GM18861 (cell line): ENCODE data around the gene TSPAN10.

Experiments
- ATAC-seq: cut with Tn5 transposase; IDR thresholded peaks from one replicate; pipeline ENCODE4 v1.9.1; 2021; ENCODE audit not compliant: unreplicated experiment

Gene TSPAN10

DNA sequence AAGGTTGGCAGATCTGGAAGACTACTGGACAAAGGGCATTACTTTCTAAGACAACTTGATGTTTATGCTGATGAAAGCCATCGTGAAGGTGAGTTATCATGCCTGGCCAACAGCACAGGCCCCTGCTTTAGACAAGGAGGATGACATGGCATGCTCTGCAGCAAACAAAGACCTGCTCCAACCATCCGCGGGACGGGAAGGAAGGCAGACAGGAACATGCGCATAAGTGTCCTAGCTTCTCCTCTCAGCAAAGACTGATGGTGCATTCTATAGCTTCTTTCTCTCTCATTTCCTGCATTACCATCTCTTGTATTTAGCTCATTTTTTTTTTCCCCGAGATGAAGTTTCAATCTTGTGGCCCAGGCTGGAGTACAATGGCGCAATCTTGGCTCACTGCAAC lies 5.5 kb upstream of the TSPAN10 start:
- no peak for ATAC-seq

DNA sequence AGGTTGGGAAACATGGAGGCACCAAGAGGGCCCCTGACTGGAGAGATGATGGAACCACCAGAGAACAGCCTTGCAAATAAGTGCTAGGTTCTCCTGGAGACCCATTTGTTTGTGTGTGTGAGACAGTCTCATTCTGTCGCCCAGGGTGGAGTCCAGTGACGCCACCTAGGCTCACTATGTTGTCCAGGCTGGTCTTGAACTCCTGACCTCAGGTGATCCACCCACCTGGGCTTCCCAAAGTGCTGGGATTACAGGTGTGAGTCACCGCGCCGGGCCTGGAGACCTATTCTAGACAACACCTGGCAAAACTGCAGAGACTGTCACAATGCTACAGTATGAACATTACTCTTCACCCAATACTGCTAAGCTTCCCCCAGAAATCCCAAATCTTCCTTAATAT lies 1.6 kb upstream of the TSPAN10 start:
- no peak for ATAC-seq

GRCh38 chr17:81635973-81636504 lies 957 bp upstream of the TSPAN10 start:
- no peak for ATAC-seq

GRCh38 chr17:81638683-81639082 lies 1.7 kb downstream of the TSPAN10 start:
- ATAC-seq, result no peak

GRCh38 chr17:81640011-81640410 lies 3.0 kb downstream of the TSPAN10 start:
- no peak for ATAC-seq

DNA sequence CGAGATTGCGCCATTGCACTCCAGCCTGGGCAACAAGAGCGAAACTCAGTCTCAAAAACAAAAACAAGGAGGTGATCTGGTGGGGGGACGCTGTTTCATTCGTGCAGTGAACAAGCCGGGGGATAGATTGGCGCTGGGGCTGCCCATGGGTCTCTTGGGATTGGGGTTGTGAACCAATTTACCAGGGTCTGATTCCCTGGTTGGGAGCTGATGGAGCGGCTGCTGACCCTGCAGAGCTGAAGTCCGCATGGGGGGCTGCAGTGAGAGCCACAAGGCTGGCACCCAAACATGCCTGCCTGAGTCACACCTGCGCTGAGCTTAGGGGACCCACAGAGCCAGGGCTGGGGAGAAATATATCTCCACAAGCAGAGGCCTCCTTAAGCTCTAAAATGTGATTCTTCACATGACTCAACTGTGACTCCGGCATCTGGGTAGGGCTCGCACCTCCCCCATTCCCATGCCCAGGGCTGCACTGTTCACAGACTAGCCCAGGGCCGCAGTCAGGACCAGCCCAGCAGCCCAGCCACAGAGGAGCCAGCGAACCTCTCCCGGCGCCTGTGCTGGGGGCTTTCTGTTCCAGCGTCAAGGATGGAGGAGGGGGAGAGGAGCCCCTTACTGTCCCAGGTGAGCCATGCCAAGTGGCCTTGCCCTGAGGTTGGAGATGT lies 5.0 kb downstream of the TSPAN10 start:
- ATAC-seq, result no peak

DNA sequence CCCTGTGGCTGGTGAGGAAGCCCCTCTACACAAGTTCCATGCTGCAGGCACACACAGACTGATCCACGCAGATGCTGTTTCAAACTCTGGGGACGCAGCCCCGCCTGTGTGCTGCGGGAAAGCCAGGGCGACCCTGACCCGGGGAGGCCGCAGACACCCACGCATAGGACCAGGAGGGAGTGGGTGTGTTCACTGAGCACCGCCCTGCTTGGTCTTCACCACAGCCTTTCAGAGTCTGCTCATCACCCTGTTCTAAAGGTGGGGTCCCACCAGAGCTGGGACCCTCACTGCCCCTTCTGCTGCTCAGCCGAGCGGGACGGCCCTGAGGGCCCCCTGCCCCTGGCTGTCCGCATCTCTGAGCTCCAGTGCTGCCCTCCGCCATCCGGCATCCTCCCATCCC lies 7.5 kb downstream of the TSPAN10 start:
- no peak for ATAC-seq

DNA sequence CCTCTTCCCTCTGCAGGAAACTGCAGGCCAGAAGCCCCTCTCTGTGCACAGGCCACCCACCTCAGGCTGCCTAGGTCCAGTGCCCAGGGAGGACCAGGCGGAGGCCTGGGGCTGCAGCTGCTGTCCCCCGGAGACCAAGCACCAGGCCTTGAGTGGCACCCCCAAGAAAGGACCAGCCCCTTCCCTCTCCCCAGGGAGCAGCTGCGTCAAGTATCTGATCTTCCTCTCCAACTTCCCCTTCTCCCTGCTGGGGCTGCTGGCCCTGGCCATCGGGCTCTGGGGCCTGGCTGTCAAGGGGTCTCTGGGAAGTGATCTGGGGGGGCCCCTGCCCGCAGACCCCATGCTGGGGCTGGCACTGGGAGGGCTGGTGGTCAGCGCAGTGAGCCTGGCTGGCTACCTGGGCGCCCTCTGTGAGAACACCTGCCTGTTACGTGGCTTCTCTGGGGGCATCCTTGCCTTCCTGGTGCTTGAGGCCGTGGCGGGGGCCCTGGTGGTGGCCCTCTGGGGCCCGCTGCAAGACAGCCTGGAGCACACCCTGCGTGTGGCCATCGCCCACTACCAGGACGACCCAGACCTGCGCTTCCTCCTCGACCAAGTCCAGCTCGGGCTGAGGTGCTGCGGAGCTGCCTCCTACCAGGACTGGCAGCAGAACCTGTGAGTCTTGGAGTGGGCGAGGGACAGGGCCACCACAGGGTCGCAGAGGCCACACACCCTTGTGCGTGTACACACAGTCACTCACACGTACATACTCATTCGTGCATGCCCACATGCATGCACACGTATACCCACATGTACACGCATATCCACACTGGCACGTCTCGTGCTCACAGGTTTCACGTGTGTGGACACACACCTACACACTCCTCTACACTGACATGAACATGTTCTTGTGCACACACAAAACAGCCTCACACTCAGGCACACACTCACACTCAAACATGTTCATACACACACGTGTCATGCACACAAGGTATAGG lies 8.3 kb downstream of the TSPAN10 start:
- no peak for ATAC-seq

DNA sequence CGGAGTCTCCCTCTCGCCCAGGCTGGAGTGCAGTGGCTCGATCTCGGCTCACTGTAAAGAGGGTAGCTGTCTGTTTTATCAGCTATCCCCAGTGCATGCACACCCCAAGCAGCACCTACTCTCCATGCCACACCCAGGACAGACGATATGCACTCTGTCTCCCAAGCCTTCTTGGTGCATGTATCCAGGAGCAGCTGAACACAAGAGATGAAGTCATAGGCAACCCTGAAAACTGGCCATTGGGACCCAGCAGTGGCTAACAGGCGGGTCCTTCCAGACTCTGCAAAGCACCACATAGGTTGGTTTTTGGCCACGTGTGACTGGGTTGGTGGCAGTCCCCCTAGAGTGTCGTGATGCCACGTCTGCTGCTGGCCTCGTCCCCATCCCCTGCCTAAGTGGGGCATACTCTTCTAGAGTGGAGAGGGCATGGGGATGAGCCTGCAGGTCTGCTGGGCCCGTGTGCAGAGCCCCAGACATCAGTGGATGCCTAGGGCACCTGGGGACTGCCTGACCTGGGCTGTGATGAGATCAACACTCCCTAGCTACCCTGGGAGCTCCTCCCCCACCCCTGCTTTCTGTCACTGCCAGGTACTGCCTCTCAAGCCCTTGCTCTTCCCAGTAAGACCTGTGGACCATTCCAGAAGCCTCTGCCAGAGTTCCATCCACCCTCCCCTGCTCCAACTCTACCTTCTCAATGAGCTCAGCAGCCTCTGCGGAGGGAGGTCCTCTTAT lies 10.0 kb downstream of the TSPAN10 start:
- ATAC-seq, result no peak

GRCh38 chr17:81647640-81648012 lies 10.6 kb downstream of the TSPAN10 start:
- ATAC-seq, result no peak

DNA sequence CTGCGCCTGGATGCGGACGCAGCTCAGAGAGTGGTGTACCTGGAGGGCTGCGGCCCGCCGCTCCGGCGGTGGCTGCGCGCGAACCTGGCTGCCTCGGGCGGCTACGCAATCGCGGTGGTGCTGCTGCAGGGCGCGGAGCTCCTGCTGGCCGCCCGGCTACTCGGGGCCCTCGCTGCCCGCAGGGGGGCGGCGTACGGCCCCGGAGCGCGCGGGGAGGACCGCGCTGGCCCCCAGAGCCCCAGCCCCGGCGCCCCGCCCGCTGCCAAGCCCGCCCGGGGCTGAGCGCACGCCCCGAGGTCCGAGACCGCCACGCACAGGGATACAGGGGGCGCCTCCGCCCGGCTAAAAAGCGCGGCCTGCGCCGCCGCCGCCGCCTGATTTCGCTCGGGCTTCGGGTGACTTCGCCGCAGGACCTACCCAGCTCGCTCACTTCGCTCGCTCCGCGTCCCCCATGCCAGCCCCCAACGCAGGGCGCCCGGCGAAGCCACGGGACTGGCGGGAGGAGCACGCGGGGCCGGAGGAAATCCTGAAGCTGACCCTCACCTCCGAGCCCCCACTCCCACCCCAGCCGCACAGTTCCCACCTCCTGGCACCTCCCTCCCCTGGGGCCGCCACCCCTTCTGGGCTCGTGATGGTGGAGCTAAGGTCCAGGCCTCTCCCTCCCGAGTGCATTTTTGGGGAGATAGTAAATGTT lies 11.2 kb downstream of the TSPAN10 start:
- ATAC-seq, result no peak

- ATAC-seq, result no peak
Observed at GRCh38 chr17:81648707-81649085, 11.7 kb downstream of the TSPAN10 start.

DNA sequence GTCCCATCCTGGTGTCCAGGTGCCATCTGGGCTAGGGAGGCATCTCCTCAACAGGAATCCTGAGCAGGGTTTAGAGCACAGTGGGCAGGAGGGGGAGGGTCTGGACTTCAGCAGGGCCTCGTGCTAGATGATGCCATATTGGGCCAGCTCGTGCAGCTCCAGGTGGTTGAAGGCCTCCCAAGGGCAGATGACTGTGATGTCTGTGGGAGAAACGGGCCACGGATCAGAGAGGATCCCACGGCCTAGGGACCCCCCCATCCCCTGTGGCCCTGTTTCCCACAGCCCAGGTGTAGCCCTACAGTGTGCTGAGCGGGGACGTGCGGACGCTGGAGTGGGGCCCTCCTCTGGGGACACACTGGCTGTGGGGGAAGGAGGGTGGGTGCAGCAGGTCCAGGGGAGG lies 14.0 kb downstream of the TSPAN10 start:
- no peak for ATAC-seq

DNA sequence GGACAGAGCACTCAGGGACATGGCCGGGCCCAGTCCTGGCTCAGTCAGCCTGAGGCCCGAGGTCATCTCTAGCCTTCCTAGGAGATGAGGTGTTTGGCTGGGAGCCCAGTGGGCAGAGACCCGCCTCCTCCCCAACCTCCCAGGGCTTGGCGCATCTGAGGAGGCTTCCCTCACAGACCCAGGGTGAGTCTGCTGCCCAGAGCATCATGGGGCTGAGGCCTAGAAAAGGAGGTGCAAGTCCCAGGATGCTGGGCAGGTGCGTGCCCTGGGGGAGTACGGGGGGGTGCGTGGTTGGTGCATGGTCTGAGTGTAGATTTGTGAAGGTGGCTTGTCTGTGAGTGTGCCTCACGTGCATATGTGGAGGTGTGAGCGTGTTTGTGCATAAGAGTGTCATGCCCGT lies 14.7 kb downstream of the TSPAN10 start:
- no peak for ATAC-seq

- ATAC-seq, result no peak
Observed at GRCh38 chr17:81652906-81653771, 16.1 kb downstream of the TSPAN10 start.

DNA sequence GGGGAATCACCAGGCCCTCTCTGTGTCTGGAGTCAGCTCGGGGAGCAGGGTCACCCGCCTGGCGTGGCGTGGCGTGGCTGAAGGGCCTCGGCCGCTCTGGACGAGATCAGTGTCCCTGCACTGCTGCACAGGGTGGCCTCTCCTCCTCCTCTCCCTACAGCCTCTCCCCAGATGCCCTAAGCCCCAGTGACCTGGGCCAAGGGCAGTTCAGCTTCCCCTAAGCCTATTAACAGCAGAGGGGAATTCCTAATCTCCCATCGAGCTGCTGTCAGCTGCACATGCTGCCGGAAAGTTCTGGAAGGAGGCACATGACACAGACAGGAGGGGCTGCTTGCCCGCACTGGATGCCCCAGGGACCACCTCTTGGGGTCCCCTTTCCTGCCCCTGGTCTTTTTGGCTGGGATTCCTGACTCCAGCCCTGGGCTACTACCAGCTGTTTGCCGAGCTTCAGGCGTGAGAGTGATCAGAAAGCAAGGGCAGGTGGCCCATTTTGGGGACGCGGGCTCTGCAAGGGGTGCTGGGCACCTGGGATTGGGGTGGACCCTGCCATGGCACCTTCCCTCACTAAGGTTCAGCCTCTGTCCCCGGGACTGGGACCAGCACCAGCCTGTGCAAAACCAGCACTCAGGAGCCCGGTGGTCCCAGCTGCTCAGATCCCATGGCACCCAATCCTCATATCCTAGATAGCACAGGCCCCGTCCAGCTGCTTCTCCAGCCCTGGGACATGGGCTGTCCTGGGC lies 18.6 kb downstream of the TSPAN10 start:
- no peak for ATAC-seq

DNA sequence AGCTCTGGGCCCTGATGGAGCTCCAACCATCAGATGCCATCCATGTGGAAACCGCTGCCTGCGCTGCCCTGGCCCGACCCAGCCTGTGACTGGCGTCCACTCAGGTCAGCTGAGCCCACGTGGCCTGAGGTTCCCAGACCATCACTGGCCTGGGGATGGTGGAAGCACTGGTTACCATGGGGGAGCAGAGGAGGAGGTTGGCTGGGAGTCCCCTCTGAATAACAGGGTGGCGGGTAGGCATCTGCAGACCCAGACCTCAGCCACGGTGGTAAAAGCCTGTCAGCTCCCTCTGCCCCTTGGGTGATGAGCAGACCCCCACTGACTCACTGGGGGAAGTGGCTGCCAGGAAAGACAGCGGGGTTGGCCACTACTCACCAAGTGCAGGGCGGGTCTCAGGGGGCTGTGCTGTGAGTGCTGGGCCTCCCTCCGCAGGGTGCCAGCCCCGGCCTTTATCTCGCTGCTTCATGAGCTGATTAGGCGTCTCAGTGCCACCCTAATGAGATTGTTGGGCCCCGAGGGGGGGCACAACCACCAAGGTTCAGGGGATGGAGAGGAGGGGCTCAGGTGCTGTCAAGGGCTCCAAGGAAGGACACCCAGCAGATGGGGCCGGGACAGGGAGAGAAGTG lies 19.2 kb downstream of the TSPAN10 start, which contains the start of gene PDE6G:
Gene PDE6G, minus strand, starts transcription at position 425 of the 626 bp plus-strand sequence. CDS start 3,237 bp downstream, outside the sequence.
- ATAC-seq, result no peak

- ATAC-seq, result no peak
Observed at GRCh38 chr17:81656835-81657234, 19.8 kb downstream of the TSPAN10 start.

- ATAC-seq, result no peak
Observed at GRCh38 chr17:81659038-81659437, 22.0 kb downstream of the TSPAN10 start.
